K562 (cell line): ENCODE data around the gene DKK3. TPM values are rescaled to one million over a fixed set of nuclear protein-coding genes. Genes with fewer than 3 reads are reported as not detected.

ENCODE experiments used
- BACH1 ChIP-seq: fragments of 200-800 bp; sonication (Bioruptor generic); IDR thresholded peaks from 2 replicates; pipeline ENCODE4 v1.6.1; 2016; ENCODE audit warnings: missing genetic modification characterization, missing compliant biosample characterization
- BMI1 ChIP-seq: fragments of 150-350 bp; IDR thresholded peaks from 2 replicates; pipeline ENCODE4 v1.6.1; 2014; ENCODE audit warnings: low read length
- FIP1L1 ChIP-seq: fragments of 200-400 bp; formaldehyde crosslinking; IDR thresholded peaks from 2 replicates; pipeline ENCODE4 v1.6.1; 2018; ENCODE audit warnings: mild to moderate bottlenecking, low read depth, low read length; ENCODE audit not compliant: poor library complexity, severe bottlenecking
- NR1H2 ChIP-seq: sonication (generic); formaldehyde crosslinking; IDR thresholded peaks from 2 replicates; pipeline ENCODE4 v1.4.0; 2020; ENCODE audit warnings: mild to moderate bottlenecking, missing genetic modification reagents
- ZBTB40 ChIP-seq, 2 experiments: fragments of 450-650 bp in 1 of 2; sonication (generic) in 1 of 2; formaldehyde crosslinking in 1 of 2; IDR thresholded peaks; 2 replicates each; pipeline versions ENCODE4 v1.7.1 to v1.9.0; 2016 to 2022; ENCODE audit warnings: inconsistent platforms in 1 of 2, mild to moderate bottlenecking in 1 of 2, missing genetic modification reagents in 1 of 2
- polyA plus RNA-seq, 8 experiments: library from polyadenylated mRNA; depleted of rRNA in 4 of 8; stranded (reverse) in 5 of 8; unstranded in 3 of 8; fragments of >200 nt; fragmentation: Nextera tagmentation in 2 of 8; fragmentation: Illumina TruSeq in 1 of 8; extraction: Ambion mirVana in 2 of 8; extraction: Trizol in 1 of 8; gene quantifications; 2 replicates each; pipeline versions ENCODE4 v1.2.1 to v1.2.3, GENCODE V29; 2011 to 2014; ENCODE audit warnings: inconsistent platforms in 1 of 8, missing spikeins in 1 of 8
- total RNA-seq, 7 experiments: library from RNA; depleted of rRNA in 6 of 7; stranded (reverse); fragments of >200 nt in 6 of 7; fragmentation: Illumina TruSeq in 2 of 7; extraction: Trizol in 2 of 7; gene quantifications; 2 replicates each; pipeline versions ENCODE4 v1.2.1 to v1.2.3, GENCODE V29; 2011 to 2021; ENCODE audit warnings: low replicate concordance in 1 of 7
- TF ChIP-seq, protein P1 (sequence below): fragments of 450-650 bp; IDR thresholded peaks from 2 replicates; pipeline ENCODE4 v1.6.1; 2018; ENCODE audit not compliant: partially characterized antibody
- TF ChIP-seq, protein P2 (sequence below): fragments of 250-450 bp; sonication (Bioruptor Pico); IDR thresholded peaks from 2 replicates; pipeline ENCODE4 v1.4.0; 2020

The DKK3 gene
- total and polyA plus RNA-seq, 9 of the 15 experiments (the other 6 are each of a cell fraction or from before 2014, with no cell fraction given), result 0.14 to 0.85 (median 0.38) TPM; not detected in 6

DNA sequence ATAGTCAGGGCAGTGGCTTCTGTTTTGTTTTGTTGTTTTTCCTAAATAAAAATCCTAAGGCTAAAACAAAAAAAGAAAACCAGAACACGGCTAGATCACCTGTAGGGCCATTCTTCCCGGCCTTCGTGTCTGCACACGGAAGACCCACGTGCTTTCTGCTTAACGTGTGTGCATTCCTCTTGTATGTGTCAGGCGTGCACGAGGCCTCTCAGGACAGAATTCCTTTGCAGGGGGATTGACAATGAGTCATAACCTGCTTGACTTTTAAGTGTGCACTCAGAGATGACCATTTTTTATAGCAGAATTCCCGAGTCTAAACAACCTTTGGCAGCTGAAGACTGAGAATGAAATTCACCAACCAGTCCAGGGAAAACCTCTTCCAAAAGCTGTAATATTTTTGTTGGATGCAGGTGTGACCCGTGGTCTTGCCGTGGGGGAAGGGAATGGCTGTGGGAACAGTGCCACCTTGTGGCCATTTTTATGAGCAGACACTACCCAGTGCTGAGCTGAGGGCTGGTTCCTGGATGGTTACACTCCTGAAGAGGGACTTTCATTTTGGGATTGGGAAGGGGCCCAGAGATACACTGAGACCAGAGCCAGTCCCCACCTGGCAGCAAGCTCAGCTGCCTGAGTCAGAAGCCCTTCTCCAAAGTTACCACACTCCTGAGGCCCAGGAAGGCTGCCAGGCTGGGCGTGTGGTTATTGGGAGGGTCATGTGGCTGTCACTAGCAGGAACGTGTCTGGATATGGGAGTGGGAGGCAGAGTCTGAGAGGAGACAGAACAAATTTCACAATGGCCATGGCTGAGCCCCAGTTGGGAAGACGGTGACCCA is 35.7 kb upstream of the DKK3 start (continued):
- TF ChIP-seq ZBTB40 (IDR thresholded peaks at IDR 0.05) (no peak), ZBTB40 (CRISPR knock-in tag; IDR thresholded peaks at IDR 0.05) (no peak), BMI1 (no peak), NR1H2 (no peak), FIP1L1 (no peak), BACH1 (tag) (no peak)
- TF ChIP-seq, protein P1, sequence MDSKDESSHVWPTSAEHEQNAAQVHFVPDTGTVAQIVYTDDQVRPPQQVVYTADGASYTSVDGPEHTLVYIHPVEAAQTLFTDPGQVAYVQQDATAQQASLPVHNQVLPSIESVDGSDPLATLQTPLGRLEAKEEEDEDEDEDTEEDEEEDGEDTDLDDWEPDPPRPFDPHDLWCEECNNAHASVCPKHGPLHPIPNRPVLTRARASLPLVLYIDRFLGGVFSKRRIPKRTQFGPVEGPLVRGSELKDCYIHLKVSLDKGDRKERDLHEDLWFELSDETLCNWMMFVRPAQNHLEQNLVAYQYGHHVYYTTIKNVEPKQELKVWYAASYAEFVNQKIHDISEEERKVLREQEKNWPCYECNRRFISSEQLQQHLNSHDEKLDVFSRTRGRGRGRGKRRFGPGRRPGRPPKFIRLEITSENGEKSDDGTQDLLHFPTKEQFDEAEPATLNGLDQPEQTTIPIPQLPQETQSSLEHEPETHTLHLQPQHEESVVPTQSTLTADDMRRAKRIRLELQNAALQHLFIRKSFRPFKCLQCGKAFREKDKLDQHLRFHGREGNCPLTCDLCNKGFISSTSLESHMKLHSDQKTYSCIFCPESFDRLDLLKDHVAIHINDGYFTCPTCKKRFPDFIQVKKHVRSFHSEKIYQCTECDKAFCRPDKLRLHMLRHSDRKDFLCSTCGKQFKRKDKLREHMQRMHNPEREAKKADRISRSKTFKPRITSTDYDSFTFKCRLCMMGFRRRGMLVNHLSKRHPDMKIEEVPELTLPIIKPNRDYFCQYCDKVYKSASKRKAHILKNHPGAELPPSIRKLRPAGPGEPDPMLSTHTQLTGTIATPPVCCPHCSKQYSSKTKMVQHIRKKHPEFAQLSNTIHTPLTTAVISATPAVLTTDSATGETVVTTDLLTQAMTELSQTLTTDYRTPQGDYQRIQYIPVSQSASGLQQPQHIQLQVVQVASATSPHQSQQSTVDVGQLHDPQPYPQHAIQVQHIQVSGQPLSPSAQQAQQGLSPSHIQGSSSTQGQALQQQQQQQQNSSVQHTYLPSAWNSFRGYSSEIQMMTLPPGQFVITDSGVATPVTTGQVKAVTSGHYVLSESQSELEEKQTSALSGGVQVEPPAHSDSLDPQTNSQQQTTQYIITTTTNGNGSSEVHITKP, result no peak
- TF ChIP-seq, protein P2, sequence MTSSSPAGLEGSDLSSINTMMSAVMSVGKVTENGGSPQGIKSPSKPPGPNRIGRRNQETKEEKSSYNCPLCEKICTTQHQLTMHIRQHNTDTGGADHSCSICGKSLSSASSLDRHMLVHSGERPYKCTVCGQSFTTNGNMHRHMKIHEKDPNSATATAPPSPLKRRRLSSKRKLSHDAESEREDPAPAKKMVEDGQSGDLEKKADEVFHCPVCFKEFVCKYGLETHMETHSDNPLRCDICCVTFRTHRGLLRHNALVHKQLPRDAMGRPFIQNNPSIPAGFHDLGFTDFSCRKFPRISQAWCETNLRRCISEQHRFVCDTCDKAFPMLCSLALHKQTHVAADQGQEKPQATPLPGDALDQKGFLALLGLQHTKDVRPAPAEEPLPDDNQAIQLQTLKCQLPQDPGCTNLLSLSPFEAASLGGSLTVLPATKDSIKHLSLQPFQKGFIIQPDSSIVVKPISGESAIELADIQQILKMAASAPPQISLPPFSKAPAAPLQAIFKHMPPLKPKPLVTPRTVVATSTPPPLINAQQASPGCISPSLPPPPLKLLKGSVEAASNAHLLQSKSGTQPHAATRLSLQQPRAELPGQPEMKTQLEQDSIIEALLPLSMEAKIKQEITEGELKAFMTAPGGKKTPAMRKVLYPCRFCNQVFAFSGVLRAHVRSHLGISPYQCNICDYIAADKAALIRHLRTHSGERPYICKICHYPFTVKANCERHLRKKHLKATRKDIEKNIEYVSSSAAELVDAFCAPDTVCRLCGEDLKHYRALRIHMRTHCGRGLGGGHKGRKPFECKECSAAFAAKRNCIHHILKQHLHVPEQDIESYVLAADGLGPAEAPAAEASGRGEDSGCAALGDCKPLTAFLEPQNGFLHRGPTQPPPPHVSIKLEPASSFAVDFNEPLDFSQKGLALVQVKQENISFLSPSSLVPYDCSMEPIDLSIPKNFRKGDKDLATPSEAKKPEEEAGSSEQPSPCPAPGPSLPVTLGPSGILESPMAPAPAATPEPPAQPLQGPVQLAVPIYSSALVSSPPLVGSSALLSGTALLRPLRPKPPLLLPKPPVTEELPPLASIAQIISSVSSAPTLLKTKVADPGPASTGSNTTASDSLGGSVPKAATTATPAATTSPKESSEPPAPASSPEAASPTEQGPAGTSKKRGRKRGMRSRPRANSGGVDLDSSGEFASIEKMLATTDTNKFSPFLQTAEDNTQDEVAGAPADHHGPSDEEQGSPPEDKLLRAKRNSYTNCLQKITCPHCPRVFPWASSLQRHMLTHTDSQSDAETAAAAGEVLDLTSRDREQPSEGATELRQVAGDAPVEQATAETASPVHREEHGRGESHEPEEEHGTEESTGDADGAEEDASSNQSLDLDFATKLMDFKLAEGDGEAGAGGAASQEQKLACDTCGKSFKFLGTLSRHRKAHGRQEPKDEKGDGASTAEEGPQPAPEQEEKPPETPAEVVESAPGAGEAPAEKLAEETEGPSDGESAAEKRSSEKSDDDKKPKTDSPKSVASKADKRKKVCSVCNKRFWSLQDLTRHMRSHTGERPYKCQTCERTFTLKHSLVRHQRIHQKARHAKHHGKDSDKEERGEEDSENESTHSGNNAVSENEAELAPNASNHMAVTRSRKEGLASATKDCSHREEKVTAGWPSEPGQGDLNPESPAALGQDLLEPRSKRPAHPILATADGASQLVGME (CRISPR knock-in tag), result no peak
